ENCODE results near the gene FCF1. TPM values are rescaled to one million over a fixed set of nuclear protein-coding genes. Genes with fewer than 3 reads are reported as not detected.
A peak's percentile ranks its signal among the peaks of the same experiment; 100 is the strongest.

FCF1 gene
- total and polyA plus RNA-seq, 9 of the 15 experiments (the other 6 are each of a cell fraction or from before 2014, with no cell fraction given) = 6.8 to 91.9 (median 40.0) TPM

DNA sequence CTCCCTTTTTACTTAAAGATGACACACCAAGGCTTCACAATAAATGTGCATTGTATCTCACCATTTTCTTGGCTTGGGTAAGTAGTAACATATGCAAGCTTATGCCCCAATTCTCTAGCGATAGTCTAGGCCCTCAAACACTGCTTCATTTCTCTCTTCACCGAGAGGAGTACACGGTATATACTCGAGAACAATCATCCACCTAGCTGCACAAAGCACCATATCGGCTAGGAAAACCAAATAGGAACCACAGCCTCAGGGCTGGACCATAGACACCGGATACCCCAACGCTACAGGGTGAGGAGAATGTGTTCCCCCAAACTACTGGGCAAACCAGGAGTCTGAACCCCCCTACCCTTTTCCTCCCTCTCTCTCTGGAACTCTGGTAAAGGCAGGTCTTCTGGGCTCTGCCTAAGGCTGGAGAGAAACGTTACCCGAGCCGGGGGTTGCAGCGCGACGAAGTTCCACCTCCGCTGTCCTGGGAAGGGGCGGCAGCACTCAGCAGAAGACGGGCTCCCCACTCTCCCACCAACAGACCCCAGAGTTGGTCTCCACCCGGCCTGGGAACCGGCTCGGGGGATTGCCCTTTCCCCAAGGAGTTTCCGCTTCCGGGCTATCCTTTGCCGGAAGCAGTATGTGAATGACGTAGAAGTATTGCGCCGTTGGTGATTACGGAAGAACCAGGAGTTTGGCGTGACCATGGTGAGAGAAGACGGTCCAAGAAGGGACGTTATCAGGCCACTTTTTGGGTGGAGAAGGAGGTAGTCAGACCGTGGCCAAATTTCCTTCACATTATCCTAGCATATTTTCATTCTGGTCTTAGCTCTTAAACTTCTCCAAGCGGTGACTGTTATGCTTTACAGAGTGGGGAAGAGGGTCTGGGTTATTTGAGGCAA is at the start of gene FCF1, which contains the start of gene AREL1 (continued):
- TF ChIP-seq, protein P1, sequence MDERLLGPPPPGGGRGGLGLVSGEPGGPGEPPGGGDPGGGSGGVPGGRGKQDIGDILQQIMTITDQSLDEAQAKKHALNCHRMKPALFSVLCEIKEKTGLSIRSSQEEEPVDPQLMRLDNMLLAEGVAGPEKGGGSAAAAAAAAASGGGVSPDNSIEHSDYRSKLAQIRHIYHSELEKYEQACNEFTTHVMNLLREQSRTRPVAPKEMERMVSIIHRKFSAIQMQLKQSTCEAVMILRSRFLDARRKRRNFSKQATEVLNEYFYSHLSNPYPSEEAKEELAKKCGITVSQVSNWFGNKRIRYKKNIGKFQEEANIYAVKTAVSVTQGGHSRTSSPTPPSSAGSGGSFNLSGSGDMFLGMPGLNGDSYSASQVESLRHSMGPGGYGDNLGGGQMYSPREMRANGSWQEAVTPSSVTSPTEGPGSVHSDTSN (CRISPR knock-in tag; IDR thresholded peaks at IDR 0.05; ENCODE audit: low read depth) = no peak
- TF ChIP-seq, protein P1 (tag; conservative IDR thresholded peaks at IDR 0.05; ENCODE audit: low read depth) = no peak
- TF ChIP-seq ESRRB (CRISPR knock-in tag; IDR thresholded peaks at IDR 0.05; ENCODE audit: borderline replicate concordance) (no peak), ZNF766 (CRISPR knock-in tag; conservative IDR thresholded peaks at IDR 0.05) (no peak), TSC22D4 (tag; IDR thresholded peaks at IDR 0.05) (no peak), U2AF1 (optimal IDR thresholded peaks at IDR 0.05; ENCODE audit: low read depth, low read length) (no peak), KDM2B (CRISPR knock-in tag; IDR thresholded peaks at IDR 0.05) (no peak), CBX1 (IDR thresholded peaks at IDR 0.05; ENCODE audit: low read depth) (no peak), KAT2B (IDR thresholded peaks at IDR 0.05; ENCODE audit: low read depth, low read length) (no peak), TBL1XR1 (IDR thresholded peaks at IDR 0.05; ENCODE audit: low read length in 2 of 2) (peak in 1 of 2 experiments; percentile 89; a peak in 2 of 4 replicates), HDAC3 (IDR thresholded peaks at IDR 0.05; ENCODE audit: borderline replicate concordance, partially characterized antibody) (peak; percentile 47), CREB1 (IDR thresholded peaks at IDR 0.05) (peak; percentile 97), CREB1 (CRISPR knock-in tag; IDR thresholded peaks at IDR 0.05) (peak; percentile 96), RAD21 (CRISPR knock-in tag; conservative IDR thresholded peaks at IDR 0.05 in 1 of 2, IDR thresholded peaks at IDR 0.05 in 1 of 2) (no peak), KLF6 (CRISPR knock-in tag; IDR thresholded peaks at IDR 0.05; ENCODE audit: borderline replicate concordance) (no peak), NFYB (IDR thresholded peaks at IDR 0.05; ENCODE audit: extremely low read depth, insufficient read length) (no peak), DACH1 (IDR thresholded peaks at IDR 0.05; ENCODE audit: partially characterized antibody) (no peak), MTA2 (IDR thresholded peaks at IDR 0.05; ENCODE audit: low read depth) (peak; percentile 55; the same call in 1 of the 2 replicates)
- TF ChIP-seq, protein P2, sequence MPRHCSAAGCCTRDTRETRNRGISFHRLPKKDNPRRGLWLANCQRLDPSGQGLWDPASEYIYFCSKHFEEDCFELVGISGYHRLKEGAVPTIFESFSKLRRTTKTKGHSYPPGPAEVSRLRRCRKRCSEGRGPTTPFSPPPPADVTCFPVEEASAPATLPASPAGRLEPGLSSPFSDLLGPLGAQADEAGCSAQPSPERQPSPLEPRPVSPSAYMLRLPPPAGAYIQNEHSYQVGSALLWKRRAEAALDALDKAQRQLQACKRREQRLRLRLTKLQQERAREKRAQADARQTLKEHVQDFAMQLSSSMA (CRISPR knock-in tag; IDR thresholded peaks at IDR 0.05) = no peak
- TF ChIP-seq, protein P3, sequence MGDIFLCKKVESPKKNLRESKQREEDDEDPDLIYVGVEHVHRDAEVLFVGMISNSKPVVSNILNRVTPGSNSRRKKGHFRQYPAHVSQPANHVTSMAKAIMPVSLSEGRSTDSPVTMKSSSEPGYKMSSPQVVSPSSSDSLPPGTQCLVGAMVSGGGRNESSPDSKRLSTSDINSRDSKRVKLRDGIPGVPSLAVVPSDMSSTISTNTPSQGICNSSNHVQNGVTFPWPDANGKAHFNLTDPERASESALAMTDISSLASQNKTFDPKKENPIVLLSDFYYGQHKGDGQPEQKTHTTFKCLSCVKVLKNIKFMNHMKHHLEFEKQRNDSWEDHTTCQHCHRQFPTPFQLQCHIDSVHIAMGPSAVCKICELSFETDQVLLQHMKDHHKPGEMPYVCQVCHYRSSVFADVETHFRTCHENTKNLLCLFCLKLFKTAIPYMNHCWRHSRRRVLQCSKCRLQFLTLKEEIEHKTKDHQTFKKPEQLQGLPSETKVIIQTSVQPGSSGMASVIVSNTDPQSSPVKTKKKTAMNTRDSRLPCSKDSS (IDR thresholded peaks at IDR 0.05; ENCODE audit: low read depth, partially characterized antibody) = no peak
- TF ChIP-seq, protein P4, sequence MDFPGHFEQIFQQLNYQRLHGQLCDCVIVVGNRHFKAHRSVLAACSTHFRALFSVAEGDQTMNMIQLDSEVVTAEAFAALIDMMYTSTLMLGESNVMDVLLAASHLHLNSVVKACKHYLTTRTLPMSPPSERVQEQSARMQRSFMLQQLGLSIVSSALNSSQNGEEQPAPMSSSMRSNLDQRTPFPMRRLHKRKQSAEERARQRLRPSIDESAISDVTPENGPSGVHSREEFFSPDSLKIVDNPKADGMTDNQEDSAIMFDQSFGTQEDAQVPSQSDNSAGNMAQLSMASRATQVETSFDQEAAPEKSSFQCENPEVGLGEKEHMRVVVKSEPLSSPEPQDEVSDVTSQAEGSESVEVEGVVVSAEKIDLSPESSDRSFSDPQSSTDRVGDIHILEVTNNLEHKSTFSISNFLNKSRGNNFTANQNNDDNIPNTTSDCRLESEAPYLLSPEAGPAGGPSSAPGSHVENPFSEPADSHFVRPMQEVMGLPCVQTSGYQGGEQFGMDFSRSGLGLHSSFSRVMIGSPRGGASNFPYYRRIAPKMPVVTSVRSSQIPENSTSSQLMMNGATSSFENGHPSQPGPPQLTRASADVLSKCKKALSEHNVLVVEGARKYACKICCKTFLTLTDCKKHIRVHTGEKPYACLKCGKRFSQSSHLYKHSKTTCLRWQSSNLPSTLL (IDR thresholded peaks at IDR 0.05) = no peak
